Measurements from ENCODE around the gene NCAM2.
"Not testable (repeated sequence)": the region's sequence is repeated elsewhere in the genome, so short reads cannot be mapped to it uniquely, and the experiment has no call there.

The NCAM2 gene

GRCh38 chr21:21367583-21367982, 369.4 kb downstream of the NCAM2 start:
- Histone ChIP-seq H3K9ac (ENCODE audit: low read depth, low read length) (no peak overlapping the region), H3K36me3 (ENCODE audit: insufficient read depth, low read length) (no peaks in the 10 kb centered on the region), H3K4me1 (ENCODE audit: insufficient read depth, low read length) (no peaks in the 10 kb centered on the region; the same call in 1 of the 2 replicates), H3K9me3 (ENCODE audit: control insufficient read depth, insufficient read depth, low read length) (no peaks in the 10 kb centered on the region)

- H3K9me3 ChIP-seq (ENCODE audit: control insufficient read depth, insufficient read depth, low read length) = no peaks in the 10 kb centered on the region
- H3K36me3 ChIP-seq (ENCODE audit: insufficient read depth, low read length) = no peaks in the 10 kb centered on the region
- no peaks in the 10 kb centered on the region for H3K4me1 ChIP-seq (ENCODE audit: insufficient read depth, low read length)
- H3K9ac ChIP-seq (ENCODE audit: low read depth, low read length) = no peak overlapping the region
These were observed 375.8 kb downstream of the NCAM2 start for GRCh38 chr21:21373969-21374368.

GRCh38 chr21:21383126-21383525, 384.9 kb downstream of the NCAM2 start:
- no peaks in the 10 kb centered on the region for H3K4me1 ChIP-seq (ENCODE audit: insufficient read depth, low read length)
- H3K9ac ChIP-seq (ENCODE audit: low read depth, low read length) = no peak overlapping the region
- H3K9me3 ChIP-seq (ENCODE audit: control insufficient read depth, insufficient read depth, low read length) = no peaks in the 10 kb centered on the region
- no peaks in the 10 kb centered on the region for H3K36me3 ChIP-seq (ENCODE audit: insufficient read depth, low read length)

- Histone ChIP-seq H3K4me1 (ENCODE audit: insufficient read depth, low read length) (no peaks in the 10 kb centered on the region), H3K36me3 (ENCODE audit: insufficient read depth, low read length) (no peaks in the 10 kb centered on the region), H3K9ac (ENCODE audit: low read depth, low read length) (no peak overlapping the region), H3K9me3 (ENCODE audit: control insufficient read depth, insufficient read depth, low read length) (no peaks in the 10 kb centered on the region)
These were observed 386.8 kb downstream of the NCAM2 start for GRCh38 chr21:21384977-21385376.

- Histone ChIP-seq H3K9me3 (ENCODE audit: control insufficient read depth, insufficient read depth, low read length) (no peaks in the 10 kb centered on the region), H3K4me1 (ENCODE audit: insufficient read depth, low read length) (no peaks in the 10 kb centered on the region), H3K36me3 (ENCODE audit: insufficient read depth, low read length) (no peaks in the 10 kb centered on the region), H3K9ac (ENCODE audit: low read depth, low read length) (no peak overlapping the region)
These were observed 387.2 kb downstream of the NCAM2 start for GRCh38 chr21:21385404-21385803.

GRCh38 chr21:21387916-21388315, 389.7 kb downstream of the NCAM2 start:
- Histone ChIP-seq H3K9me3 (ENCODE audit: control insufficient read depth, insufficient read depth, low read length) (no peaks in the 10 kb centered on the region), H3K36me3 (ENCODE audit: insufficient read depth, low read length) (no peaks in the 10 kb centered on the region), H3K9ac (ENCODE audit: low read depth, low read length) (no peak overlapping the region), H3K4me1 (ENCODE audit: insufficient read depth, low read length) (no peaks in the 10 kb centered on the region)

GRCh38 chr21:21394064-21394463, 395.9 kb downstream of the NCAM2 start:
- no peak overlapping the region for H3K9ac ChIP-seq (ENCODE audit: low read depth, low read length)
- H3K4me1 ChIP-seq (ENCODE audit: insufficient read depth, low read length) = no peaks in the 10 kb centered on the region
- no peaks in the 10 kb centered on the region for H3K36me3 ChIP-seq (ENCODE audit: insufficient read depth, low read length)
- H3K9me3 ChIP-seq (ENCODE audit: control insufficient read depth, insufficient read depth, low read length) = no peaks in the 10 kb centered on the region

- Histone ChIP-seq H3K9ac (ENCODE audit: low read depth, low read length) (no peak overlapping the region), H3K36me3 (ENCODE audit: insufficient read depth, low read length) (no peaks in the 10 kb centered on the region), H3K4me1 (ENCODE audit: insufficient read depth, low read length) (no peaks in the 10 kb centered on the region), H3K9me3 (ENCODE audit: control insufficient read depth, insufficient read depth, low read length) (no peaks in the 10 kb centered on the region)
These were observed 398.2 kb downstream of the NCAM2 start for GRCh38 chr21:21396424-21396823.

- Histone ChIP-seq H3K9me3 (ENCODE audit: control insufficient read depth, insufficient read depth, low read length) (no peaks in the 10 kb centered on the region), H3K9ac (ENCODE audit: low read depth, low read length) (no peak overlapping the region), H3K4me1 (ENCODE audit: insufficient read depth, low read length) (no peaks in the 10 kb centered on the region), H3K36me3 (ENCODE audit: insufficient read depth, low read length) (no peaks in the 10 kb centered on the region)
These were observed 399.3 kb downstream of the NCAM2 start for GRCh38 chr21:21397464-21397863.

- Histone ChIP-seq H3K9ac (ENCODE audit: low read depth, low read length) (no peak overlapping the region), H3K9me3 (ENCODE audit: control insufficient read depth, insufficient read depth, low read length) (no peaks in the 10 kb centered on the region), H3K4me1 (ENCODE audit: insufficient read depth, low read length) (no peaks in the 10 kb centered on the region), H3K36me3 (ENCODE audit: insufficient read depth, low read length) (no peaks in the 10 kb centered on the region)
These were observed 403.2 kb downstream of the NCAM2 start for GRCh38 chr21:21401444-21401843.

GRCh38 chr21:21402187-21402586, 404.0 kb downstream of the NCAM2 start:
- not testable (repeated sequence) for H3K4me1 ChIP-seq (ENCODE audit: insufficient read depth, low read length); H3K9ac ChIP-seq (ENCODE audit: low read depth, low read length); H3K9me3 ChIP-seq (ENCODE audit: control insufficient read depth, insufficient read depth, low read length); H3K36me3 ChIP-seq (ENCODE audit: insufficient read depth, low read length)

GRCh38 chr21:21404261-21404660, 406.1 kb downstream of the NCAM2 start:
- not testable (repeated sequence) for H3K9me3 ChIP-seq (ENCODE audit: control insufficient read depth, insufficient read depth, low read length); H3K4me1 ChIP-seq (ENCODE audit: insufficient read depth, low read length); H3K9ac ChIP-seq (ENCODE audit: low read depth, low read length); H3K36me3 ChIP-seq (ENCODE audit: insufficient read depth, low read length)

- no peaks in the 10 kb centered on the region for H3K9me3 ChIP-seq (ENCODE audit: control insufficient read depth, insufficient read depth, low read length)
- H3K4me1 ChIP-seq (ENCODE audit: insufficient read depth, low read length) = no peaks in the 10 kb centered on the region
- no peak overlapping the region for H3K9ac ChIP-seq (ENCODE audit: low read depth, low read length)
- no peaks in the 10 kb centered on the region for H3K36me3 ChIP-seq (ENCODE audit: insufficient read depth, low read length)
These were observed 408.7 kb downstream of the NCAM2 start for GRCh38 chr21:21406921-21407320.

GRCh38 chr21:21412096-21412495, 413.9 kb downstream of the NCAM2 start:
- Histone ChIP-seq H3K4me1 (ENCODE audit: insufficient read depth, low read length) (no peaks in the 10 kb centered on the region), H3K9me3 (ENCODE audit: control insufficient read depth, insufficient read depth, low read length) (no peaks in the 10 kb centered on the region), H3K36me3 (ENCODE audit: insufficient read depth, low read length) (no peaks in the 10 kb centered on the region)

GRCh38 chr21:21415741-21416140, 417.5 kb downstream of the NCAM2 start:
- H3K9ac ChIP-seq (ENCODE audit: low read depth, low read length) = no peak overlapping the region

More at GRCh38 chr21:21412096-21412495, 413.9 kb downstream of the NCAM2 start:
- no peak overlapping the region for H3K9ac ChIP-seq (ENCODE audit: low read depth, low read length)

GRCh38 chr21:21434944-21435343, 436.7 kb downstream of the NCAM2 start:
- Histone ChIP-seq H3K4me1 (ENCODE audit: insufficient read depth, low read length) (no peaks in the 10 kb centered on the region), H3K36me3 (ENCODE audit: insufficient read depth, low read length) (no peaks in the 10 kb centered on the region), H3K9me3 (ENCODE audit: control insufficient read depth, insufficient read depth, low read length) (no peaks in the 10 kb centered on the region), H3K9ac (ENCODE audit: low read depth, low read length) (no peak overlapping the region)

More at GRCh38 chr21:21415741-21416140, 417.5 kb downstream of the NCAM2 start:
- Histone ChIP-seq H3K4me1 (ENCODE audit: insufficient read depth, low read length) (no peaks in the 10 kb centered on the region), H3K36me3 (ENCODE audit: insufficient read depth, low read length) (no peaks in the 10 kb centered on the region), H3K9me3 (ENCODE audit: control insufficient read depth, insufficient read depth, low read length) (no peaks in the 10 kb centered on the region)

Measured in ES-I3 (cell line).